Mesendoderm (in vitro differentiated cells): Measurements from ENCODE around the gene PDE6H.

Experiments used
- DNase-seq: peaks from one replicate; pipeline ENCODE4 v3.0.0; 2013
- H2AK5ac ChIP-seq: 2 replicates; pipeline ENCODE4 v1.6.1; 2013; ENCODE audit warnings: low read length, inconsistent platforms
- H2BK120ac ChIP-seq: 2 replicates; pipeline ENCODE4 v1.6.1; 2013; ENCODE audit warnings: low read depth, mild to moderate bottlenecking, low read length, moderate library complexity, mixed read lengths
- H2BK15ac ChIP-seq: replicated peaks from 2 replicates; pipeline ENCODE4 v1.6.1; 2013; ENCODE audit warnings: low read depth, mild to moderate bottlenecking, moderate library complexity
- H2BK5ac ChIP-seq: 2 replicates; pipeline ENCODE4 v1.6.1; 2013; ENCODE audit warnings: low read length, inconsistent platforms
- H3K18ac ChIP-seq: 2 replicates; pipeline ENCODE4 v1.6.1; 2013; ENCODE audit warnings: mild to moderate bottlenecking, low read length, mixed read lengths
- H3K23ac ChIP-seq: one replicate; pipeline ENCODE4 v1.6.1; 2013; ENCODE audit warnings: low read length
- H3K27ac ChIP-seq: 2 replicates; pipeline ENCODE4 v1.5.1; 2013; ENCODE audit warnings: low read depth, mild to moderate bottlenecking, inconsistent platforms, low read length, moderate library complexity
- H3K27me3 ChIP-seq: 2 replicates; pipeline ENCODE4 v1.6.1; 2013; ENCODE audit warnings: low read length, control low read depth, mild to moderate bottlenecking, inconsistent platforms; ENCODE audit not compliant: insufficient read depth, poor library complexity
- H3K36me3 ChIP-seq: 2 replicates; pipeline ENCODE4 v1.6.1; 2013; ENCODE audit warnings: low read length, inconsistent platforms; ENCODE audit not compliant: control insufficient read depth, insufficient read depth
- H3K4ac ChIP-seq: one replicate; pipeline ENCODE4 v1.6.1; 2013; ENCODE audit warnings: low read depth, mild to moderate bottlenecking, low read length, moderate library complexity
- H3K4me1 ChIP-seq: 2 replicates; pipeline ENCODE4 v1.6.1; 2013; ENCODE audit warnings: low read depth, low read length, inconsistent platforms; ENCODE audit not compliant: control insufficient read depth
- H3K4me2 ChIP-seq: 2 replicates; pipeline ENCODE4 v1.6.1; 2013; ENCODE audit warnings: low read length
- H3K4me3 ChIP-seq: 2 replicates; pipeline ENCODE4 v1.5.1; 2013; ENCODE audit warnings: mild to moderate bottlenecking, low read length
- H3K56ac ChIP-seq: one replicate; pipeline ENCODE4 v1.6.1; 2013; ENCODE audit warnings: low read length
- H3K79me1 ChIP-seq: 2 replicates; pipeline ENCODE4 v1.6.1; 2013; ENCODE audit warnings: low read length, inconsistent platforms
- H3K79me2 ChIP-seq: 2 replicates; pipeline ENCODE4 v1.6.1; 2013; ENCODE audit warnings: mild to moderate bottlenecking, low read length; ENCODE audit not compliant: control insufficient read depth, insufficient read depth
- H3K9ac ChIP-seq: 2 replicates; pipeline ENCODE4 v1.6.1; 2013; ENCODE audit warnings: low read length, inconsistent platforms
- H4K5ac ChIP-seq: one replicate; pipeline ENCODE4 v1.6.1; 2013; ENCODE audit warnings: low read length
- H4K8ac ChIP-seq: one replicate; pipeline ENCODE4 v1.6.1; 2013; ENCODE audit warnings: low read depth, mild to moderate bottlenecking, control low read depth, low read length, moderate library complexity
- WGBS: extraction: QIAGEN DNeasy Blood & Tissue Kit; methylation state at CpG from one replicate; pipeline ENCODE4 v1.1.7; 2013; ENCODE audit warnings: low lambda C conversion rate, missing lambda C conversion rate; ENCODE audit not compliant: insufficient coverage; ENCODE audit errors: extremely low coverage; 5-methylcytosine and 5-hydroxymethylcytosine counted together

The PDE6H gene

DNA sequence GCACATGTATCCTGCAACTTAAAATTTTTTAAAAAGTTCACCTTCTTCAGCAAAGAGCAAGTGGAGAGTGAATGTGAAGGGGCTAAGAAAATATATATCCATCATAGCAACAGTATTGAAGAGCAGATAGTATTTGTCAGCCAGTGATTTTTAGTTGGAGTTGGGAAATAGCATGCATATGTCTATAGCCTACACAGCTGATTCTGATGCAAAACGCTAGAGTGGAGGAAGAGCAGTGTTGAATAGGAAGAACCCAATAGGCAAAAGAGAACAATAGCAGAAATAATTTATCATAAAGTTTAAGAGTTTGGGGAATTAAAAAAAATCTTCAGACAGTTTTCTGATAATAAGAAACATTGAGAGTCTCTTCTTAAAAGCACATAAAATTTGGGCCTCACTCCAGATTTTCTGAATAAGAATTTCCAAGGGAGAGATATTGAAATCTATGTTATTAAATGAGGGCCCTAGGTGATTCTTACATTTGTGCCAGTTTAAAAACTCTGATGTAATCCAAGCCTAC, 12.0 kb downstream of the PDE6H start:
- Histone ChIP-seq H3K4me3 (no peak overlapping the region), H3K9ac (no peak overlapping the region), H4K8ac (no peak overlapping the region), H2BK120ac (no peak overlapping the region), H3K79me1 (no peaks in the 10 kb centered on the region), H2BK15ac (no peak overlapping the region), H3K79me2 (no peaks in the 10 kb centered on the region), H3K56ac (no peak overlapping the region), H3K27ac (no peak overlapping the region), H3K36me3 (no peaks in the 10 kb centered on the region), H2AK5ac (no peak overlapping the region), H2BK5ac (no peak overlapping the region), H4K5ac (no peak overlapping the region), H3K4me1 (no peaks in the 10 kb centered on the region), H3K4me2 (no peak overlapping the region), H3K18ac (no peak overlapping the region), H3K27me3 (no peaks in the 10 kb centered on the region), H3K23ac (no peak overlapping the region), H3K4ac (no peak overlapping the region)
- no CpG with 5 or more reads among the region's 1 CpG for WGBS
- DNase-seq = no peak

GRCh38 chr12:14986449-14986848, 13.6 kb downstream of the PDE6H start:
- Histone ChIP-seq H2BK5ac (no peak overlapping the region), H3K18ac (no peak overlapping the region), H3K56ac (no peak overlapping the region), H3K27ac (no peak overlapping the region), H4K8ac (no peak overlapping the region), H3K4me2 (no peak overlapping the region), H3K4me3 (no peak overlapping the region), H2BK15ac (no peak overlapping the region), H2AK5ac (no peak overlapping the region), H3K79me1 (no peaks in the 10 kb centered on the region), H3K9ac (no peak overlapping the region), H3K27me3 (no peaks in the 10 kb centered on the region), H3K36me3 (no peaks in the 10 kb centered on the region), H3K4ac (no peak overlapping the region), H3K4me1 (no peaks in the 10 kb centered on the region), H4K5ac (no peak overlapping the region), H2BK120ac (no peak overlapping the region), H3K79me2 (no peaks in the 10 kb centered on the region), H3K23ac (no peak overlapping the region)
- no peak for DNase-seq
- WGBS = no CpG with 5 or more reads among the region's 4 CpGs

DNA sequence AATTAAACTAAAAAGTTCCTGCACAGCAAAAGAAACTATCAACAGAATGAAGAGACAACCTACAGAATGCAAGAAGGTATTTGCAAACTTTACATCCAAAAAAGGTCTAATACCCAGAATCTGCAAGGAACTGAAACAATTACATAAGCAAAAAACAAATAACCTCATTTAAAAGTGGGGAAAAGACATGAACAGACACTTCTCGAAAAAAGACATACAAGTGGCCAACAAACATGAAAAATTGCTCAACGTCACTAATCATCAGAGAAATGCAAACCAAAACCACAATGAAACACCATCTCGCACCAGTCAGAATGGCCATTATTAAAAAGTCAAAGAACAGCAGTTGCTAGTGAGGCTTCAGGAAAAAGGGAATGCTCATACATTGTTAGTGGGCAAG, 15.2 kb downstream of the PDE6H start:
- Histone ChIP-seq H2BK5ac (no peak overlapping the region), H2AK5ac (no peak overlapping the region), H3K4me1 (no peaks in the 10 kb centered on the region), H4K5ac (no peak overlapping the region), H3K56ac (no peak overlapping the region), H3K4me2 (no peak overlapping the region), H3K27me3 (no peaks in the 10 kb centered on the region), H3K9ac (no peak overlapping the region), H3K4ac (no peak overlapping the region), H4K8ac (no peak overlapping the region), H3K79me2 (no peaks in the 10 kb centered on the region), H3K36me3 (no peaks in the 10 kb centered on the region), H2BK15ac (no peak overlapping the region), H3K23ac (no peak overlapping the region), H3K18ac (no peak overlapping the region), H2BK120ac (no peak overlapping the region), H3K79me1 (no peaks in the 10 kb centered on the region), H3K27ac (no peak overlapping the region), H3K4me3 (no peak overlapping the region)
- WGBS = no CpG with 5 or more reads among the region's 3 CpGs
- DNase-seq = no peak

- no peak overlapping the region for H3K56ac ChIP-seq
- no peak for DNase-seq
- no peak overlapping the region for H2BK15ac ChIP-seq
- H3K9ac ChIP-seq = no peak overlapping the region
- no peak overlapping the region for H3K23ac ChIP-seq
- no peak overlapping the region for H2AK5ac ChIP-seq
- no peaks in the 10 kb centered on the region for H3K36me3 ChIP-seq
- no peaks in the 10 kb centered on the region for H3K79me2 ChIP-seq
- no peak overlapping the region for H4K5ac ChIP-seq
- H3K4ac ChIP-seq = no peak overlapping the region
- H3K4me3 ChIP-seq = no peak overlapping the region
- no peak overlapping the region for H3K4me2 ChIP-seq
- no peaks in the 10 kb centered on the region for H3K27me3 ChIP-seq
- no peaks in the 10 kb centered on the region for H3K4me1 ChIP-seq
- no peak overlapping the region for H2BK5ac ChIP-seq
- WGBS = no CpG with 5 or more reads among the region's 1 CpG
- no peak overlapping the region for H3K18ac ChIP-seq
- H4K8ac ChIP-seq = no peak overlapping the region
- no peaks in the 10 kb centered on the region for H3K79me1 ChIP-seq
- H2BK120ac ChIP-seq = no peak overlapping the region
- H3K27ac ChIP-seq = no peak overlapping the region
These were observed 16.9 kb downstream of the PDE6H start for GRCh38 chr12:14989790-14990189.

GRCh38 chr12:14991069-14991468, 18.2 kb downstream of the PDE6H start:
- Histone ChIP-seq H3K4me3 (no peak overlapping the region), H4K5ac (no peak overlapping the region), H3K27me3 (no peaks in the 10 kb centered on the region), H4K8ac (no peak overlapping the region), H3K36me3 (no peaks in the 10 kb centered on the region), H2BK120ac (no peak overlapping the region), H3K4ac (no peak overlapping the region), H2BK5ac (no peak overlapping the region), H3K4me2 (no peak overlapping the region), H3K18ac (no peak overlapping the region), H3K23ac (no peak overlapping the region), H3K79me1 (no peaks in the 10 kb centered on the region), H3K27ac (no peak overlapping the region), H2BK15ac (no peak overlapping the region), H3K56ac (no peak overlapping the region), H3K9ac (no peak overlapping the region), H2AK5ac (no peak overlapping the region), H3K79me2 (no peaks in the 10 kb centered on the region), H3K4me1 (no peaks in the 10 kb centered on the region)
- DNase-seq = no peak

DNA sequence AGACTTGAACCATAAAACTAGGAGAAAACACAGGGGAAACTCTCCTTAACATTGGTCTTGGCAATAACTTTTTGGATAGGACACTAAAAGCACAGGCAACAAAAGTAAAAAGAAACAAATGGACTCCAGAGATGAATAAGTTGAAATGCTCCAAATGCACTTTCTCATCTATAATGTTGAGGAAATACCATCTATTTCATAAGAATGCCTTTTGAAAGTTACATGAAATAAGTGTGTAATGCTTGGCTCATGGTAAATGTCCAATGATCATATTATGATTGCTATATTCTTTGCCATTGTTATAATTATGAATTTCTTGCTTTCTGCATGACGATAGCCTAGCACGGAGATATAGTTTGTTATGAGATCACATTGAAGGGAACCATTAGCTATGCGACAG, 19.8 kb downstream of the PDE6H start:
- Histone ChIP-seq H3K4me1 (no peaks in the 10 kb centered on the region), H2AK5ac (no peak overlapping the region), H4K5ac (no peak overlapping the region), H4K8ac (no peak overlapping the region), H2BK15ac (no peak overlapping the region), H3K23ac (no peak overlapping the region), H2BK120ac (no peak overlapping the region), H3K4me2 (no peak overlapping the region), H3K56ac (no peak overlapping the region), H3K79me1 (no peaks in the 10 kb centered on the region), H2BK5ac (no peak overlapping the region), H3K4ac (no peak overlapping the region), H3K27me3 (no peaks in the 10 kb centered on the region), H3K27ac (no peak overlapping the region), H3K79me2 (no peaks in the 10 kb centered on the region), H3K4me3 (no peak overlapping the region), H3K9ac (no peak overlapping the region), H3K36me3 (no peaks in the 10 kb centered on the region), H3K18ac (no peak overlapping the region)
- WGBS = no CpG with 5 or more reads among the region's 3 CpGs
- no peak for DNase-seq
